Measurements from ENCODE around the gene GLI3. TPM values are rescaled to one million over a fixed set of nuclear protein-coding genes. Genes with fewer than 3 reads are reported as not detected.

GLI3 gene
- total RNA-seq, 1 experiment from 2014 or later, result not detected

GRCh38 chr7:42236266-42236975, 588 bp downstream of the GLI3 start:
- Histone ChIP-seq H3K36me3 (ENCODE audit: low read depth) (no peaks in the 10 kb centered on the region), H3F3A (ENCODE audit: insufficient read depth, low read depth) (no peaks in the 10 kb centered on the region), H3K9me2 (ENCODE audit: insufficient read depth) (no peaks in the 10 kb centered on the region), H3K4me1 (replicated peaks; ENCODE audit: insufficient read depth) (no peaks in the 10 kb centered on the region), H3K4me3 (no peak overlapping the region), H2AFZ (no peak overlapping the region), H3K27me3 (ENCODE audit: insufficient read depth, low read depth) (peaks cover 60% of the 10 kb centered on the region), H4K20me1 (ENCODE audit: insufficient read depth) (no peaks in the 10 kb centered on the region), H3K4me2 (no peak overlapping the region), H3K9me3 (ENCODE audit: insufficient read depth, low read depth) (no peaks in the 10 kb centered on the region), H3K27ac (no peak overlapping the region), H3K79me2 (ENCODE audit: low read depth) (no peaks in the 10 kb centered on the region)
- DNase-seq, result no peak
- TF ChIP-seq EZH2 (IDR thresholded peaks at IDR 0.05; ENCODE audit: low read depth) (no peak), CTCF (conservative IDR thresholded peaks at IDR 0.05) (no peak)
- ChIA-PET CTCF (no interaction called here), POLR2A (ENCODE audit: unreplicated experiment) (no interaction called here)
- intact Hi-C loops (cut with micrococcal nuclease; ENCODE audit: unreplicated experiment), result no loop called here
- BruUV-seq (replicated peaks), result no TSS peak

- H3K9me3 ChIP-seq (ENCODE audit: insufficient read depth, low read depth), result no peaks in the 10 kb centered on the region
- H3K36me3 ChIP-seq (ENCODE audit: low read depth), result no peaks in the 10 kb centered on the region
- intact Hi-C loops (cut with micrococcal nuclease; ENCODE audit: unreplicated experiment), result no loop called here
- no peaks in the 10 kb centered on the region for H3K4me1 ChIP-seq (replicated peaks; ENCODE audit: insufficient read depth)
- no TSS peak for BruUV-seq (replicated peaks)
- H3F3A ChIP-seq (ENCODE audit: insufficient read depth, low read depth), result no peaks in the 10 kb centered on the region
- POLR2A ChIA-PET (ENCODE audit: unreplicated experiment), result no interaction called here
- H3K27me3 ChIP-seq (ENCODE audit: insufficient read depth, low read depth), result peaks cover 53% of the 10 kb centered on the region
- DNase-seq, result no peak
- H3K4me3 ChIP-seq, result no peak overlapping the region
- CTCF ChIA-PET, result no interaction called here
- no peak overlapping the region for H2AFZ ChIP-seq
- H3K79me2 ChIP-seq (ENCODE audit: low read depth), result no peaks in the 10 kb centered on the region
- no peak overlapping the region for H3K27ac ChIP-seq
- H3K4me2 ChIP-seq, result no peak overlapping the region
- H3K9me2 ChIP-seq (ENCODE audit: insufficient read depth), result no peaks in the 10 kb centered on the region
- no peaks in the 10 kb centered on the region for H4K20me1 ChIP-seq (ENCODE audit: insufficient read depth)
- TF ChIP-seq EZH2 (IDR thresholded peaks at IDR 0.05; ENCODE audit: low read depth) (no peak), CTCF (conservative IDR thresholded peaks at IDR 0.05) (no peak)
Measured at GRCh38 chr7:42235741-42236161, 1.3 kb downstream of the GLI3 start.

GRCh38 chr7:42234736-42235135, 2.3 kb downstream of the GLI3 start:
- BruUV-seq (replicated peaks), result no TSS peak
- no peak overlapping the region for H2AFZ ChIP-seq
- peaks cover 45% of the 10 kb centered on the region; the same call in 1 of the 2 replicates for H3K27me3 ChIP-seq (ENCODE audit: insufficient read depth, low read depth)
- POLR2A ChIA-PET (ENCODE audit: unreplicated experiment), result no interaction called here
- no peaks in the 10 kb centered on the region for H3K9me2 ChIP-seq (ENCODE audit: insufficient read depth)
- H3K4me2 ChIP-seq, result no peak overlapping the region
- H3K4me1 ChIP-seq (replicated peaks; ENCODE audit: insufficient read depth), result no peaks in the 10 kb centered on the region
- no peaks in the 10 kb centered on the region for H3K79me2 ChIP-seq (ENCODE audit: low read depth)
- H3K27ac ChIP-seq, result no peak overlapping the region
- H3K36me3 ChIP-seq (ENCODE audit: low read depth), result no peaks in the 10 kb centered on the region
- DNase-seq, result no peak
- no peaks in the 10 kb centered on the region for H3K9me3 ChIP-seq (ENCODE audit: insufficient read depth, low read depth)
- H3F3A ChIP-seq (ENCODE audit: insufficient read depth, low read depth), result no peaks in the 10 kb centered on the region
- H4K20me1 ChIP-seq (ENCODE audit: insufficient read depth), result no peaks in the 10 kb centered on the region
- intact Hi-C loops (cut with micrococcal nuclease; ENCODE audit: unreplicated experiment), result no loop called here
- TF ChIP-seq CTCF (conservative IDR thresholded peaks at IDR 0.05) (no peak), EZH2 (IDR thresholded peaks at IDR 0.05; ENCODE audit: low read depth) (no peak)
- H3K4me3 ChIP-seq, result no peak overlapping the region
- CTCF ChIA-PET, result no interaction called here
